Measurements from ENCODE around the gene CD300LB. TPM values are rescaled to one million over a fixed set of nuclear protein-coding genes. Genes with fewer than 3 reads are reported as not detected.

The CD300LB gene
- polyA plus RNA-seq, 4 donors: 0.13 to 0.27 (median 0.25) TPM; not detected in 1

DNA sequence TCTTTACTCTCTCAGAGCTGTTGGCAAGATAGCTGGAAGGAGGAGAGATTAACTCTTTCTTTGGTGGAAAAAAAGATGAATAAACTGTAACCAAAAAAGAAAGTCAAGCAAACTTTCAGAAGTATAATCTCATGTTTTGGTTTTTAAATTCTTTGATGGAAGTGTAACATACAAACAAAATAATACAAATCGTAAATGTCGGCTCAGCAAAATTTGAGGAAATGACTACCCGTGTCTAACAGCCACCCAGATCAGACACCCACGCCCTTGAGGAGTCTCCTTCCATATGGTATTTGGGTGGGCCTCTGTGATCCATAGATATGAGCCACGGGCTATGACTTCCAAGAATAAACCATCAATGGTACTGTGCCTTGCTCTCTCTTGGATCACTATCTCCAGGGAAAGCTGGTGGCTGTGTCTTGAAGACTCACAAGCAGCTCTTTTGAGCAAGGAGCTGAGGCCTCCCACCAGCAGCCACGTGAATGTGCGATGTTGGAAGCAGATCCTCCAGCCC is 24.2 kb upstream of the CD300LB start:
- Histone ChIP-seq H3K36me3 (ENCODE audit: control insufficient read depth in 3 of 3, insufficient read depth in 2 of 3, low read depth in 1 of 3, low read length in 3 of 3) (no peaks in the 10 kb centered on the region), H3K4me3 (ENCODE audit: low read depth in 1 of 3, low read length in 3 of 3) (no peak overlapping the region), H3K27ac (ENCODE audit: low read depth in 1 of 3, low read length in 2 of 3) (no peak overlapping the region), H3K27me3 (ENCODE audit: control insufficient read depth in 3 of 3, insufficient read depth in 3 of 3, low read length in 3 of 3) (no peaks in the 10 kb centered on the region), H3K9me3 (ENCODE audit: control insufficient read depth in 2 of 2, insufficient read depth in 1 of 2, low read depth in 1 of 2, low read length in 1 of 2) (peaks cover 0 to 2% of the 10 kb centered on the region in 2 donors), H3K4me1 (ENCODE audit: control insufficient read depth in 3 of 3, insufficient read depth in 2 of 3, low read depth in 1 of 3, low read length in 2 of 3) (no peaks in the 10 kb centered on the region)
- FAIRE-seq (no peak), DNase-seq (no peak)
- WGBS, 3 donors: 67 to 74% (median 72%) methylated on average over 7 of the region's 7 CpGs

DNA sequence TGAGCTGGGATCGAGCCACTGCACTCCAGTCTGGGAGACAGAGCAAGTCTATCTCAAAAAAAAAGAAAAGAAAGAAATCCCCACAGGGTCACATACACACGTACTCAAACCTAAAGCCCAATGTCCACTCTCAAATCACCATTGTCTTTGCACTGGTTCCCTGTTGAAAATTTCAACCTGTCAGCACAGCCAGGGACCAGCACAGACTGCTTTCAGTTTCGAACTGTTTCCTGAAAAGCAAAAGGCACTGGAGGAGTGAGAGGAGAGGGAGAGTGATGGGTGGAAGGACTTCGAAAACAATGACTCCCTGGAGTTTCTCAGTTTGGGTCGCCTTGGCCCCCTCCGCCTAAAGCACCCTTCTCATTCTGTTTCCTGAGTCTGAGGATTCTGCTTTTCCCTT is 23.6 kb upstream of the CD300LB start:
- no peak for FAIRE-seq
- H3K9me3 ChIP-seq (ENCODE audit: control insufficient read depth in 2 of 2, insufficient read depth in 1 of 2, low read depth in 1 of 2, low read length in 1 of 2): peaks cover 0 to 2% of the 10 kb centered on the region in 2 donors
- no peaks in the 10 kb centered on the region for H3K27me3 ChIP-seq (ENCODE audit: control insufficient read depth in 3 of 3, insufficient read depth in 3 of 3, low read length in 3 of 3)
- H3K36me3 ChIP-seq (ENCODE audit: control insufficient read depth in 3 of 3, insufficient read depth in 2 of 3, low read depth in 1 of 3, low read length in 3 of 3): no peaks in the 10 kb centered on the region
- no peaks in the 10 kb centered on the region for H3K4me1 ChIP-seq (ENCODE audit: control insufficient read depth in 3 of 3, insufficient read depth in 2 of 3, low read depth in 1 of 3, low read length in 2 of 3)
- DNase-seq: no peak
- H3K4me3 ChIP-seq (ENCODE audit: low read depth in 1 of 3, low read length in 3 of 3): no peak overlapping the region
- 65 to 71% (median 65%) methylated on average over 6 of the region's 6 CpGs for WGBS, 3 donors
- H3K27ac ChIP-seq (ENCODE audit: low read depth in 1 of 3, low read length in 2 of 3): no peak overlapping the region

GRCh38 chr17:74552037-74552436 is 20.8 kb upstream of the CD300LB start:
- DNase-seq (no peak), FAIRE-seq (no peak)

GRCh38 chr17:74550602-74551001 is 19.3 kb upstream of the CD300LB start:
- no peaks in the 10 kb centered on the region for H3K27me3 ChIP-seq (ENCODE audit: control insufficient read depth in 3 of 3, insufficient read depth in 3 of 3, low read length in 3 of 3)
- no peaks in the 10 kb centered on the region for H3K4me1 ChIP-seq (ENCODE audit: control insufficient read depth in 3 of 3, insufficient read depth in 2 of 3, low read depth in 1 of 3, low read length in 2 of 3)
- no peak overlapping the region for H3K27ac ChIP-seq (ENCODE audit: low read depth in 1 of 3, low read length in 2 of 3)
- FAIRE-seq (no peak), DNase-seq (no peak)
- no peaks in the 10 kb centered on the region for H3K36me3 ChIP-seq (ENCODE audit: control insufficient read depth in 3 of 3, insufficient read depth in 2 of 3, low read depth in 1 of 3, low read length in 3 of 3)
- no peak overlapping the region for H3K4me3 ChIP-seq (ENCODE audit: low read depth in 1 of 3, low read length in 3 of 3)
- 59 to 79% (median 63%) methylated on average over 15 of the region's 15 CpGs for WGBS, 3 donors
- no peaks in the 10 kb centered on the region for H3K9me3 ChIP-seq (ENCODE audit: control insufficient read depth in 2 of 2, insufficient read depth in 1 of 2, low read depth in 1 of 2, low read length in 1 of 2)

More at GRCh38 chr17:74552037-74552436, 20.8 kb upstream of the CD300LB start:
- no peaks in the 10 kb centered on the region for H3K9me3 ChIP-seq (ENCODE audit: control insufficient read depth in 2 of 2, insufficient read depth in 1 of 2, low read depth in 1 of 2, low read length in 1 of 2)
- no peaks in the 10 kb centered on the region for H3K4me1 ChIP-seq (ENCODE audit: control insufficient read depth in 3 of 3, insufficient read depth in 2 of 3, low read depth in 1 of 3, low read length in 2 of 3)
- no peak overlapping the region for H3K4me3 ChIP-seq (ENCODE audit: low read depth in 1 of 3, low read length in 3 of 3)
- H3K36me3 ChIP-seq (ENCODE audit: control insufficient read depth in 3 of 3, insufficient read depth in 2 of 3, low read depth in 1 of 3, low read length in 3 of 3): no peaks in the 10 kb centered on the region
- 34 to 50% (median 47%) methylated on average over 7 of the region's 7 CpGs for WGBS, 3 donors
- H3K27ac ChIP-seq (ENCODE audit: low read depth in 1 of 3, low read length in 2 of 3): no peak overlapping the region
- no peaks in the 10 kb centered on the region for H3K27me3 ChIP-seq (ENCODE audit: control insufficient read depth in 3 of 3, insufficient read depth in 3 of 3, low read length in 3 of 3)

DNA sequence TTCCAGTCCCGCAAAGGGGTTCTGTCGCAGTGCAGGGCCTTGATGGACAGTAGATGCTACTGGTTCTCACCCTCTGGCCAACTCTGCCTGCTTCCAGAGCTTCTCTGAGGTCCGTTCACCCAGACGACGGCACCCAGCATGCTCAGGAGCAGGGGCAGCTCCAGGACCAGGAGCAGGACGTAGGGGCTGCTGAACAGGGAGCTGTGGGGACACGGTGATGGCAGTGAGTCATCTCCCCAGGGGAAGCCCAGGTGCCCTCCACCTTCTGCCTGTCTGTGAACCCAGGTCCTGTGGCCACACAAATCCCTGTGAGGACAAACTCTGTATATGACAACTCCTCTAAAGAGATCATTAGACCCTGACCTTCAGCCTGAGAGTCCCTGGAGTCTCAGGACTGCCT is 18.1 kb upstream of the CD300LB start:
- FAIRE-seq (no peak), DNase-seq (no peak)
- H3K27me3 ChIP-seq (ENCODE audit: control insufficient read depth in 3 of 3, insufficient read depth in 3 of 3, low read length in 3 of 3): no peaks in the 10 kb centered on the region
- H3K4me1 ChIP-seq (ENCODE audit: control insufficient read depth in 3 of 3, insufficient read depth in 2 of 3, low read depth in 1 of 3, low read length in 2 of 3): no peaks in the 10 kb centered on the region
- H3K36me3 ChIP-seq (ENCODE audit: control insufficient read depth in 3 of 3, insufficient read depth in 2 of 3, low read depth in 1 of 3, low read length in 3 of 3): no peaks in the 10 kb centered on the region
- no peak overlapping the region for H3K4me3 ChIP-seq (ENCODE audit: low read depth in 1 of 3, low read length in 3 of 3)
- WGBS, 3 donors: 70 to 75% (median 71%) methylated on average over 7 of the region's 7 CpGs
- no peak overlapping the region for H3K27ac ChIP-seq (ENCODE audit: low read depth in 1 of 3, low read length in 2 of 3)
- H3K9me3 ChIP-seq (ENCODE audit: control insufficient read depth in 2 of 2, insufficient read depth in 1 of 2, low read depth in 1 of 2, low read length in 1 of 2): no peaks in the 10 kb centered on the region

DNA sequence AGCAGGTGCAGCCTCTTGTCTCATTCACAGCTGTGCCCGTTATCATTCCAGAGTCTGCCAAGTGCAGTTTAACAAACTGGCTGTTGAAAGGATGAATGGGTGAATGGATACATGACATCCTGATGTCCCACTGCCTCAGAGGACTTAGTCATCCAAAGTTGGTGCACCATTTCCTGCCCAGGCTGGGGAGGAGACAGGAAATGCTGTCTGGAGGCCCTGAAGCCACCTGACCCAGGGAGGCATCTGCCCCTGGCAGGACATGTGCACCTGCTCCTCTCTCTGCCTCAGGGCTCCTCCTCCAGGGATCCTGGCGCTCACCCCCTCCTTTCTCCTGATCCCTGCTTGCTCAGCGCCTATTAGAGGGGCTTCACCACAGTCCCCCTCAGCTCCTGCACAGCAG is 16.5 kb upstream of the CD300LB start:
- H3K27ac ChIP-seq (ENCODE audit: low read depth in 1 of 3, low read length in 2 of 3): no peak overlapping the region
- H3K27me3 ChIP-seq (ENCODE audit: control insufficient read depth in 3 of 3, insufficient read depth in 3 of 3, low read length in 3 of 3): no peaks in the 10 kb centered on the region
- H3K4me1 ChIP-seq (ENCODE audit: control insufficient read depth in 3 of 3, insufficient read depth in 2 of 3, low read depth in 1 of 3, low read length in 2 of 3): no peaks in the 10 kb centered on the region
- H3K4me3 ChIP-seq (ENCODE audit: low read depth in 1 of 3, low read length in 3 of 3): no peak overlapping the region
- WGBS, 3 donors: 54 to 69% (median 65%) methylated on average over 3 of the region's 3 CpGs
- no peaks in the 10 kb centered on the region for H3K9me3 ChIP-seq (ENCODE audit: control insufficient read depth in 2 of 2, insufficient read depth in 1 of 2, low read depth in 1 of 2, low read length in 1 of 2)
- H3K36me3 ChIP-seq (ENCODE audit: control insufficient read depth in 3 of 3, insufficient read depth in 2 of 3, low read depth in 1 of 3, low read length in 3 of 3): no peaks in the 10 kb centered on the region
- DNase-seq: no peak
- no peak for FAIRE-seq

GRCh38 chr17:74547264-74547663 is 16.0 kb upstream of the CD300LB start:
- DNase-seq (no peak), FAIRE-seq (no peak)
- no peaks in the 10 kb centered on the region for H3K4me1 ChIP-seq (ENCODE audit: control insufficient read depth in 3 of 3, insufficient read depth in 2 of 3, low read depth in 1 of 3, low read length in 2 of 3)
- no peak overlapping the region for H3K4me3 ChIP-seq (ENCODE audit: low read depth in 1 of 3, low read length in 3 of 3)
- no peak overlapping the region for H3K27ac ChIP-seq (ENCODE audit: low read depth in 1 of 3, low read length in 2 of 3)
- no peaks in the 10 kb centered on the region for H3K27me3 ChIP-seq (ENCODE audit: control insufficient read depth in 3 of 3, insufficient read depth in 3 of 3, low read length in 3 of 3)
- no peaks in the 10 kb centered on the region for H3K36me3 ChIP-seq (ENCODE audit: control insufficient read depth in 3 of 3, insufficient read depth in 2 of 3, low read depth in 1 of 3, low read length in 3 of 3)
- no peaks in the 10 kb centered on the region for H3K9me3 ChIP-seq (ENCODE audit: control insufficient read depth in 2 of 2, insufficient read depth in 1 of 2, low read depth in 1 of 2, low read length in 1 of 2)
- WGBS, 3 donors: 79 to 86% (median 83%) methylated on average over 7 of the region's 7 CpGs

- Histone ChIP-seq H3K4me3 (ENCODE audit: low read depth in 1 of 3, low read length in 3 of 3) (no peak overlapping the region), H3K4me1 (ENCODE audit: control insufficient read depth in 3 of 3, insufficient read depth in 2 of 3, low read depth in 1 of 3, low read length in 2 of 3) (no peaks in the 10 kb centered on the region), H3K9me3 (ENCODE audit: control insufficient read depth in 2 of 2, insufficient read depth in 1 of 2, low read depth in 1 of 2, low read length in 1 of 2) (no peaks in the 10 kb centered on the region), H3K36me3 (ENCODE audit: control insufficient read depth in 3 of 3, insufficient read depth in 2 of 3, low read depth in 1 of 3, low read length in 3 of 3) (no peaks in the 10 kb centered on the region), H3K27me3 (ENCODE audit: control insufficient read depth in 3 of 3, insufficient read depth in 3 of 3, low read length in 3 of 3) (no peaks in the 10 kb centered on the region), H3K27ac (ENCODE audit: low read depth in 1 of 3, low read length in 2 of 3) (no peak overlapping the region)
- DNase-seq (no peak), FAIRE-seq (no peak)
- WGBS, 3 donors: 80 to 89% (median 86%) methylated on average over 7 of the region's 7 CpGs
Observed at GRCh38 chr17:74546586-74546985, 15.3 kb upstream of the CD300LB start.

GRCh38 chr17:74545843-74546230 is 14.6 kb upstream of the CD300LB start, which contains the start of gene CD300C:
Gene CD300C (minus strand): TSS chr17:74546115. CDS start chr17:74545782, 333 bp downstream.
- WGBS, 3 donors: 46 to 62% (median 51%) methylated on average over 5 of the region's 5 CpGs
- FAIRE-seq (no peak), DNase-seq (no peak)
- Histone ChIP-seq H3K9me3 (ENCODE audit: control insufficient read depth in 2 of 2, insufficient read depth in 1 of 2, low read depth in 1 of 2, low read length in 1 of 2) (no peaks in the 10 kb centered on the region), H3K27ac (ENCODE audit: low read depth in 1 of 3, low read length in 2 of 3) (peak within 1 kb of the TSS in 1 of 3 donors; percentile 6), H3K36me3 (ENCODE audit: control insufficient read depth in 3 of 3, insufficient read depth in 2 of 3, low read depth in 1 of 3, low read length in 3 of 3) (no peaks in the 10 kb centered on the region), H3K4me1 (ENCODE audit: control insufficient read depth in 3 of 3, insufficient read depth in 2 of 3, low read depth in 1 of 3, low read length in 2 of 3) (no peaks in the 10 kb centered on the region), H3K4me3 (ENCODE audit: low read depth in 1 of 3, low read length in 3 of 3) (no peak within 1 kb of the TSS), H3K27me3 (ENCODE audit: control insufficient read depth in 3 of 3, insufficient read depth in 3 of 3, low read length in 3 of 3) (no peaks in the 10 kb centered on the region)
